GM21528 (cell line): ENCODE measurements around the gene BEND7.
"Not testable (repeated sequence)": the region's sequence is repeated elsewhere in the genome, so short reads cannot be mapped to it uniquely, and the experiment has no call there.

Experiments
- ATAC-seq: cut with Tn5 transposase; IDR thresholded peaks from one replicate; pipeline ENCODE4 v1.9.1; 2021; ENCODE audit warnings: mild to moderate bottlenecking, moderate library complexity; ENCODE audit not compliant: unreplicated experiment, low FRiP score

Gene BEND7

DNA sequence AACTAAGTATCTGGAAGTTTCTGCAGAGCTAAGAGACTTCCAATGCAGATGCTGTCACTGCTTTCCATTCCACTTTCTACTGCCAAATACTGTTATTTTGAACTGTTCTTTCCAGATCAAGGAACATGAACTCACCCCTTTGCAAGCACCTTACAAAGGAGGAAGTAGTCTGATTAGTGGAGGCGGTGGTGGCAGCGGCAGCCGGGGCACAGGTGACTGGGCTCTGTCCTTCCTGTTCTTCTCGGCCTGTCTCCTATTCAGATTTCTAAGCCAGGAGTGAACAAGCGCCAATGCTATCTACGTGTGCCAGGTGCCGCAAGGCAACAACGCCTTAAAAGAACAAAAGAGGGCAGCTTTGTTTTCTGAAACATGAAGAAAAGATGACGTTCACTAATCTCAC, 44.9 kb downstream of the BEND7 start:
- no peak for ATAC-seq

- ATAC-seq: no peak
These were observed 45.7 kb downstream of the BEND7 start for GRCh38 chr10:13483073-13483472.

DNA sequence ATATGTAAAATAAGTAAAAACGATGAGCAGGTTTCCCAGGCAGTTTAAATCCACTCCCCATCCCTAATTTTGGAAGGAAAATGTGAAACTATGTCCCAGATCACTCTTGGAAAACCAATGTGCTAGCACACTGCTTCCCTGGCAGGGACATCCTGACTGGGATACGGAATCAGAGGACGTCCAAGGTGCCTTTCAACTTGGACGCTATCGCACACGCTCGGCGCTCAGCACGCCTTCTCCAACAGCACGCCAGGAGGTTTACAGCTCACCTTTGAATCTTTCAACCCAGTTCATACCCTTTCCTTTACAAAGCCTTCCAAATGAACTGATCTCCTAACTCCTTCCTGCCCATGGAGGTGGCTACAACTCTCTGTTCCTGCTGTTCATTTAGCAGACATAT, 47.1 kb downstream of the BEND7 start:
- no peak for ATAC-seq

- ATAC-seq: no peak
These were observed 53.7 kb downstream of the BEND7 start for GRCh38 chr10:13475124-13475523.

- no peak for ATAC-seq
These were observed 54.8 kb downstream of the BEND7 start for GRCh38 chr10:13473986-13474385.

DNA sequence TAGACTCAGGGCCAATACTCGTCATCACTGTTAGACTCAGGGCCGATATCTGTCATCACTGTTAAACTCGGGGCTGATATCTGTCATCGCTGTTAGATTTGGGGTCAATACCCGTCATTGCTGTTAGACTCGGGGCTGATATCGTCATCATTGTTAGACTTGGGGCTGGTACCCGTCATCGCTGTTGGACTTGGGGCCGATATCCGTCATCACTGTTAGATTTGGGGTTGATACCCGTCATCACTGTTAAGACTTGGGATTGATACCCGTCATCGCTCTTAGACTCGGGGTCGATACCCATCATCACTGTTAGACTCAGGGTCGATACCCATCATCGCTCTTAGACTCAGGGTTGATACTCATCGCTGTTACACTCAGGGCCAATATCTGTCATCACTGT, 56.5 kb downstream of the BEND7 start:
- ATAC-seq: no peak

DNA sequence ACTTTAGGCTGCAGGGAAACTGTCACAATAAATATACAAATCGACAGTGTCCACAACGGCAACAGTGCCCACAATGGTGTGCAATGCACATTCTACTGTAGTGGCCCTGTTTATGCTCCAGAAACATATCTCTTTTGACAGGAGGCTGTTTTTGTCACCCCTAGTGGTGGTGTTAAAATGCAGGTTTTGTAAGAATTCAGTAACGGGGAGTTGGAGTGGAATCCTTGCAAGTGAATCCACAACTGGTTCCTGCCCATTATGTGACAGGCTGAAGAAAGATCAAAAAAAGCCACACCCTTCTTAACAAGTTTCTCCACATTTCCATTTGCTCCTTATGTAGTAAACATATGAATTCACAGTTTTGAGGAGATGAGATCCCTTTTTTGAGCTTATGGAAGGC, 58.5 kb downstream of the BEND7 start:
- ATAC-seq: no peak

DNA sequence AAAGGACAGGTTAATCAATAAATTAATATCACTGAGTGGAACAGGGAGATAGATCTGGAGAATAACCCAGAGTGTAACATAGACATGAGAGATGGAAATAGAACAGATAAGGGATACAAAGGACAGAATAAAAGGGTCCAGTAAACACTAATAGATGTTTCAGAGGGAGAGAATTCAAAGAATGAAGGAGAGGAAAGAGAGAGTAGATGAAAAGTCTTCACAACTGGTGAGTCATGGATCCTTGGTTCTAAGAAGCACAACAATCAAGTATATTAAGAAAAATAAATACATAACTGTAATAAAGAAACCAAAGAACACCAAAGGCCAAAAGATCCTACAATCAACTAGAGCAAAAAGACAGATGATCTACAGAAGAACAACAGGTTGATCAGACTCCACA, 66.3 kb downstream of the BEND7 start:
- no peak for ATAC-seq

DNA sequence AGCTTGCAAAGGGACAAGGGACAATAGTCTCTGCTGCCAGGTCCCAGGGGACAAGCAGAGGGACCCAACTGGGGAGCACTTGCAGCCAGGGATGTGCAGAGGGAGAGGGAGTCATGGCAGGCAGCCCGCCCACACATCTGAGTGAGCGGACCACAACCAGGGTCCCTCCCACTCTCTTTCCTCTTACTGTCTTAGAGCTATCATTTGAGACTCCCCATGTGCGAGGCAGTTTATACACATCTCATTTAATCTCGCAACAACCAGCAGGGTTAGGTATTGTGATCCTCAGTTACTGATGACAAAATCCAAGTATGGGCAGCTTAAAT, 70.2 kb downstream of the BEND7 start:
- no peak for ATAC-seq

GRCh38 chr10:13457958-13458686, 70.7 kb downstream of the BEND7 start:
- ATAC-seq: no peak

DNA sequence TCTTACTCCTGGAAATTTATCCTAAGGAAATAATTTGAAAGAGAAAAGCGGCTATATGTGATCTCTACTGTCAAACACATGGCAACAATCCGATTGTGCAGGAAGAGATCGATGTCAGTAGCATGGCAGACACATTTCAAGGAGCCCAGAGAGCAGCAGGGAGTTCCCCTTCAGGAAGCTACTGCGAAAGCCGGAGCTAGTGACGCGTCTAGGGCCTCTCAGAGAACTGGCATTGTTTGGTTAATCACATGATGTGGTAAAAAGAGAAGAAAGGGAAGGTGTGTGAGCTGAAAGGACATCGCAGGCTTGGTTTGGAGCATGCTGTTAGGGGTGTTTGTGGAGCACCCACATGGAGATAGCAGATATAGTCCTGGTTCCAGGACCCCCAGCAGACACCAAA, 74.9 kb downstream of the BEND7 start:
- ATAC-seq: no peak

DNA sequence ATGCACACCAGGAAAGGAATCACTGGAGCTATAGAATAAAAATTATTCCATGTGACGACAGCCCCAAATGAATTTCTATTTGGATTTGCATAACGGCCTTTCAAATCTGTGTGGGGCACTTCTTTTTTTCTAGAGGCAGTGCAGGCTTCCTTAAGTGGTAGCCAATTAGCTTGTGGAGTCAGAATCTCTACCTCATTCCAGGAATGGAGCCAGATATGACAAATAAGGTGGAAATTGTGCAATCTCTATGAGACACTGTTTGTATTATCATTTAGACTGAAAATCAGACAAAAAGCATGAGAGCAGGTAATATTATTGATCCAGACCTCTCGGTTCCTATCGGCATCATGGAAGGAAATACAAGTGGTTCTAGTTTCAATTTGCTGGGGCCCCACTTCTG, 78.7 kb downstream of the BEND7 start:
- ATAC-seq: no peak

DNA sequence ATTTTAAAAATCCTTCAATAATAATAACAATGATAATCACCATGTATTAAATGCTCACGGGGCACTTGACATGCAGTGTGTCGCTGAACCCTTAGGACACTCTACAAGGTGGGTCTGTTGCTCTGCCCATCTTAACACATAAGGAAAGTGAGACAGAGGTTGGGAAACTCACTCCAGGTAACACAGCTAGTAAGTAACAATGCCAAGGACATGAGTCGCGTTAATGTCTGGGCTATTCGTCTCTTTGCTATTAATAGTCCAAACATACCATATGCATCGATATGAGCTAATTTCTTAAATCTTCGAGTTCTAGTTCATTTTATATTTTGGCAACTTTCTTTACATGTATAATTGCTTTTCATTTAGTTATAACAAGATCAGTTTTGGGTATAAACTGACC, 79.5 kb downstream of the BEND7 start:
- no peak for ATAC-seq

- ATAC-seq: no peak
These were observed 80.6 kb downstream of the BEND7 start for GRCh38 chr10:13448216-13448615.

GRCh38 chr10:13445656-13446400, 83.0 kb downstream of the BEND7 start:
- no peak for ATAC-seq

DNA sequence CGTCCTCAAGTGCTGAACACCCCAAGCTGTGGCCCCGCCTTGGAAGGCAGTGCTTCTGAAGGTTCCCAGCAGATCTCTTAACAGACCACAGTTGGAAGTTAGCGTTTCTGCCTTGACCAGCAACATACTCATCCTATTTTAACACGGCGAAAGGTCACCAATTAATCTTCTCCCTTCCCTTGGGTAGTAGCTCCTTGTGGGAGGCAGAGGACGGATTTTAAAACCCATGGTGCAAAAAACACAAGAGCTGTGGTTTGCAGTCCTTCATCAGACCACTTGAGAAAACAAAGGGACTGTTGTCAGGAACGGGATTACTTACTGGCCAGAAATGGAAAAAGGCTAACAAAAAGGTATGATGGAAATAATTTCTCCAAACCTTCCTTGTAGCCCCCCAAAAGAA, 87.3 kb downstream of the BEND7 start:
- ATAC-seq: no peak

DNA sequence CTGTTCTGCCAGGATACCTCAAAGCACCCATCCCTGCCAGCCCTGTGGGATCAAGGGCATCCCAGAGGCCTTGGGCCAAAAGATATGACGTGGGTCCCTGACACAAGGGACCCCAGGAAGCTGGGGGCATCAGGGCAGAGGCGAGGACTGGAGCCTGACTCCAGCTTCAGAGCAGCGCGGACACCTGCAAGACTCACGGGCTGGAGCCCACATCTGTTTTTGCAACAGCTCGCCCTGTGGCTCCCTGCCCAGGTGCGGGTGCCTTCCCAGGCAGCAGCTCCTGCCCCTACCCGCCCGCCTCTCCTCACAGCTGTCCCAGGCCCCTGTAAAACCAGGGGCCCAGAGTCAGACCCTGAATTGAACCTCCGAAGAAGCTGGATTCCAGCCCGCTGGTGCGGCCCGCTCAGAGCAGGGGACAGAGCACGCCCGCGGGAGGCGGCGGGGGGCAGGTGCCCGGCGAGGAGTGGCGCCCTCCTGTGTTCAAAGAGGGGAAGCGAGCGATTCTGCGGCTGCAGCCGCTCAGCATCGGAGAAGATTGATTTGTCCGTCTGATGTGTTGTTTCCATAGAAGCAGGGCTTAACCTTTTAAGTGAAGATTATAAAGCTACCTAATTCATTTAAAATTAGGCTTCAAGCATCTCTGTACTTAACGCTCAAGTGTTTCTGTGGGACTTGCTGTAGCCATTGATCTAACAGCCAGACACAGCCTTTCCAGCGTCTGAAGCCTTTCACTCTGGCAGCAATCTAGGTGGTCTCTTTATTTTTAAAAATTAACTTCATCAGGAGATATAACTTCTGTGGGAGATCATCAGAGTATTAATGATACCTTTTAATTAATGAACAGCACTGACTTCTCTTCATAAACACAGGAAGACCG, 88.4 kb downstream of the BEND7 start:
- ATAC-seq: no peak

- no peak for ATAC-seq
These were observed 89.3 kb downstream of the BEND7 start for GRCh38 chr10:13439313-13440184.

- no peak for ATAC-seq
These were observed 91.7 kb downstream of the BEND7 start for GRCh38 chr10:13437026-13437555.

GRCh38 chr10:13427943-13428342, 100.9 kb downstream of the BEND7 start:
- ATAC-seq: not testable (repeated sequence)
